Measurements from ENCODE around the gene ARHGEF40.
"Not testable (repeated sequence)": the region's sequence is repeated elsewhere in the genome, so short reads cannot be mapped to it uniquely, and the experiment has no call there.

ARHGEF40 gene

GRCh38 chr14:21038441-21039422 is 31.4 kb upstream of the ARHGEF40 start:
- no peak for DNase-seq

GRCh38 chr14:21039585-21040369 is 30.3 kb upstream of the ARHGEF40 start:
- DNase-seq, result peak; percentile 73
- in situ Hi-C loops (cut with MboI; ENCODE audit: low pct_unique_long_range_greater_than_20kb, low sequenced_read_pairs), result no loop called here

More at GRCh38 chr14:21038441-21039422, 31.4 kb upstream of the ARHGEF40 start:
- in situ Hi-C loops (cut with MboI; ENCODE audit: low pct_unique_long_range_greater_than_20kb, low sequenced_read_pairs), result no loop called here

DNA sequence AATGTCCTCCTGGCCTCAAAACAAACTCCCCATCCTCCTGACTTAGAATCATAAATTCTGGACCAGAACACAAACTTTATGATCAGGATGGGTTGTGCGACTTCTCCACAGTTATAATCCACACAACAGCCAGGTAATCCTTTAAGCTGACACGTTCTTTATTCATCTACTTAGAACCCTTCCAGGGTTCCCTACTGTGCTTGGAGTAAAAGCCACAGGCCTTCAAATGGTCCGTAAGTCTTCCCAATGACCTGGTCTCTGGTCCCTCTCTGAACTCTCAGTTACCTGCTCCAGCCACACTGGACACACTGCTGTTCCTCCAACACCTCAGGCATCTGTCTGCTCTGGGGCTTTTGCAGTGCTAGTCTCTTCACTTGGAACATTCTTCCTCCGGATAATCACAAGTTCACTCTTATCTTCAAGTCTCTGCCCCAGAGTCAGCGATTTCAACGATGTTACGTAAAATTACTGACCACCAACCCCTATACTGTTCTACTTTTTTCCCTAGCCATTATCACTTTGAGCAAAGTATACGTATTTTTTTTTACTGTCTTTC is 29.7 kb upstream of the ARHGEF40 start:
- in situ Hi-C loops (cut with MboI; ENCODE audit: low pct_unique_long_range_greater_than_20kb, low sequenced_read_pairs), result no loop called here
- DNase-seq, result no peak

- in situ Hi-C loops (cut with MboI; ENCODE audit: low pct_unique_long_range_greater_than_20kb, low sequenced_read_pairs); DNase-seq: not testable (repeated sequence)
Measured at GRCh38 chr14:21040941-21041340, 29.2 kb upstream of the ARHGEF40 start.

DNA sequence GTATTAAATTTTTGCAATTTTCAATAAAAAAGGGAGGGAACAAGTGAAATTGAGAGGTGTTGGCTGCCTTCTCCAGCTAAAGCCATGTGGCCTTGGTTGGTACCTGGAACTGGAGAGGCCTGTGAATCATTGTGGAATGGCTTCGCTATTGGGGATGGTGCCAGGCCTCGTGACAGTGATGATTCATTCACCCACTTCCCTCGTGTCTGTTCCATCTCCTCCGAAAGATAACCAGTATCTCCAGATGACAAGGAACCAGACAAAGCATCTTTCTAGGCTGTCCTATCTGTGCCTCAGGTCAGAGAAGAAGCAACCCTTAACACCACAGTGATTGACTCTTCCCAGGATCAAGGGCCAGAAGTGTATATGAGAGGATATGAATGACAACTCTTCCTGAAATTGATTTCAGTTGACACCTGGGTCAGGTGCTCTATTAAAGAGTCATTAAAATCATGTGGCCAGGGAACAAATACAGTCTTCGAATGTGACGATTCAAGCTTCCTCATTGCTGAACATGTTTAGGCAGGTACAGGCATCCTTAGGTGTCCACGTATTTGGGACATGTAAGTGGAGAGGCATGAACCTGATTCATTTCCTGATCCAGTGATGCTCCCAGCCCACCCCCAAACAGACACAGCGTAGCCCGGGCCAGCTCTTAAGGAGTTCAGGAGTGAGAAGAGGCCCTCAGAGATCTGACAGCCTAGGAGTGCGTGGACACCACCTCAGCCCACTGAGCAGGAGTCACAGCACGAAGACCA is 28.2 kb upstream of the ARHGEF40 start, which contains the start of gene RNASE7:
Gene RNASE7 (plus strand): TSS at position 687 of the 758 bp plus-strand sequence. CDS start 631 bp downstream, outside the sequence.
- in situ Hi-C loops (cut with MboI; ENCODE audit: low pct_unique_long_range_greater_than_20kb, low sequenced_read_pairs), result no loop called here
- DNase-seq, result no peak

- DNase-seq, result no peak
- in situ Hi-C loops (cut with MboI; ENCODE audit: low pct_unique_long_range_greater_than_20kb, low sequenced_read_pairs), result no loop called here
Measured at GRCh38 chr14:21042918-21043317, 27.2 kb upstream of the ARHGEF40 start.

DNA sequence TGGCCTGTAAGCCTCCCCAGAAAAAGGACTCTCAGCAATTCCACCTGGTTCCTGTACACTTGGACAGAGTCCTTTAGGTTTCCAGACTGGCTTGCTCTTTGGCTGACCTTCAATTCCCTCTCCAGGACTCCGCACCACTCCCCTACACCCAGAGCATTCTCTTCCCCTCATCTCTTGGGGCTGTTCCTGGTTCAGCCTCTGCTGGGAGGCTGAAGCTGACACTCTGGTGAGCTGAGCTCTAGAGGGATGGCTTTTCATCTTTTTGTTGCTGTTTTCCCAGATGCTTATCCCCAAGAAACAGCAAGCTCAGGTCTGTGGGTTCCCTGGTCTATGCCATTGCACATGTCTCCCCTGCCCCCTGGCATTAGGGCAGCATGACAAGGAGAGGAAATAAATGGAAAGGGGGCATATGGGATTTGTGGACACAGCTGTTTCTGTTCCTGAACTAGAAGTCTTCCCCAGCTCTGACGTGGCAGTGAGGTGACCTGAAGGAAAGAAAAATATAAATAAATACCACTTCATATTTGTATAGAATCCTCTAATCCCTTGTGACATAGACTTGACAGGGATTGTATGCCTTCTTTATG is 26.6 kb upstream of the ARHGEF40 start:
- DNase-seq, result no peak
- in situ Hi-C loops (cut with MboI; ENCODE audit: low pct_unique_long_range_greater_than_20kb, low sequenced_read_pairs), result no loop called here

DNA sequence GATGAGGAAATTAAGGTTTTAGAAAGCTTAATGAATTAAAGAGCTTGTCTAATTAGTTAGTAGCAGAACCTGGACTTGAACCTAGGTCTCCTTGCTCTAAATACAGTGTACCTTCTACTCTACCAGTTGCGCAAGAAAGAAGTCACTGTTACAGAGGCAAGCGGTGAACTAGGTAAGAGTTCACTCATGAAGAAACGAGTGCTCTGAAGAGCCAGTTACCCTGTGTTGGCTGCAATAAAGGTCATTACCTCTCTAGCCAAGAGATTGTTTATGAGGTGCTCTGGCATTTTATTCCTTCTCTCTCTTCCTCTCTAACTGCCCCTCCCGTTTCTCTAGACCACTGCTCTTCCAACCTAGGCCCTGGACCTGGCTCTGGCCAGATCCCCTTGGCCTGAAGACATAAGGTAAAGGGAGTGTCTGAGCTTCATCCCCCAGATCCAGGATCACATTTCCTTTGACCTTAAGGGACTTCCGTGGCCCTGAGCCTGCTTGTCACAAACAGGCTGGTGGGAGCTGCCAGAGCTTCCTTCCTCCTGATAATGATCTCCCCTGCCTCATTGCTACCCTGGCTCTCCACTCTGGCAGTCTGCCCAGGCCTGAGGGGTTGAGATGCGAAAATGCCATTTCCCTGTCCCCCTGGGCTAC is 26.0 kb upstream of the ARHGEF40 start:
- in situ Hi-C loops (cut with MboI; ENCODE audit: low pct_unique_long_range_greater_than_20kb, low sequenced_read_pairs), result no loop called here
- peak; percentile 88 for DNase-seq

GRCh38 chr14:21047378-21047781 is 22.7 kb upstream of the ARHGEF40 start:
- in situ Hi-C loops (cut with MboI; ENCODE audit: low pct_unique_long_range_greater_than_20kb, low sequenced_read_pairs), result no loop called here

GRCh38 chr14:21048638-21049037 is 21.5 kb upstream of the ARHGEF40 start:
- in situ Hi-C loops (cut with MboI; ENCODE audit: low pct_unique_long_range_greater_than_20kb, low sequenced_read_pairs), result no loop called here

More at GRCh38 chr14:21047378-21047781, 22.7 kb upstream of the ARHGEF40 start:
- no peak for DNase-seq

DNA sequence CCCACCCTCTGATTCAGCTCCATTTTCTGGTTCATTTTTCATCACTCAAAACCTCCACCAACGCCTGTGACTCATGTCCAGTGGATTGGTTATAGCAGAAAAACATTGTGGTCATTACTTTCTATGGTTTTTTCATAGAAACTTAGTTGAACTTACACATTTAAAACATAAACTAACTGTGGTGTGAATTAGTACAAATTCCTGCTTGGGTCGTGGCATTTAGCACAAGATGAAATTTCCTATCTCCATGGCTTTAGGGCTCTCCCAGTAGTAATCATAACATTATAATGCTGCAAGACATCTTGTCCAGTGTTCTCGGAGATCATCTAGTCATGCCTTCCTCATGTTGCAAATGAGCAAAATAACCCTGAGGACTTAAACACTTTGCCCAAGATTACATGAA is 20.8 kb upstream of the ARHGEF40 start:
- in situ Hi-C loops (cut with MboI; ENCODE audit: low pct_unique_long_range_greater_than_20kb, low sequenced_read_pairs), result no loop called here
- no peak for DNase-seq

More at GRCh38 chr14:21048638-21049037, 21.5 kb upstream of the ARHGEF40 start:
- no peak for DNase-seq

DNA sequence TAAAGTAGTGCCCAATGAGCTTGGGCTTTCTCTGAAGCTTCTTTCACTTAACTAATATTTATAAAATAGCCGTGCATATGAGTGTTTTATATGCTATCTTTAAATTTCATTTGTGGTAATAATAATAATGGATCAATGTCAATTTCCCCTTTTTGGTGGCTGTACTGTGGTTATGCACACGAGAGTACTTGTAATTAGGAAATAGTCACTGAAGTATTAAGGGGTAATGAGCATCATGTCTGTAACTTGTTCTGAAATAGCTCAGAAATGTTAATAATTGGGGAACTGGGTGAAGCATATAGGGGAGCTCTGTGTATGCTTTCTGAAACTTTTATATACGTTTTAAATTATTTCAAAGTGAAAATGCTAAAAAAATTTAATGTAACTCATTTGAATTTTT is 19.5 kb upstream of the ARHGEF40 start:
- in situ Hi-C loops (cut with MboI; ENCODE audit: low pct_unique_long_range_greater_than_20kb, low sequenced_read_pairs), result no loop called here
- DNase-seq, result no peak

DNA sequence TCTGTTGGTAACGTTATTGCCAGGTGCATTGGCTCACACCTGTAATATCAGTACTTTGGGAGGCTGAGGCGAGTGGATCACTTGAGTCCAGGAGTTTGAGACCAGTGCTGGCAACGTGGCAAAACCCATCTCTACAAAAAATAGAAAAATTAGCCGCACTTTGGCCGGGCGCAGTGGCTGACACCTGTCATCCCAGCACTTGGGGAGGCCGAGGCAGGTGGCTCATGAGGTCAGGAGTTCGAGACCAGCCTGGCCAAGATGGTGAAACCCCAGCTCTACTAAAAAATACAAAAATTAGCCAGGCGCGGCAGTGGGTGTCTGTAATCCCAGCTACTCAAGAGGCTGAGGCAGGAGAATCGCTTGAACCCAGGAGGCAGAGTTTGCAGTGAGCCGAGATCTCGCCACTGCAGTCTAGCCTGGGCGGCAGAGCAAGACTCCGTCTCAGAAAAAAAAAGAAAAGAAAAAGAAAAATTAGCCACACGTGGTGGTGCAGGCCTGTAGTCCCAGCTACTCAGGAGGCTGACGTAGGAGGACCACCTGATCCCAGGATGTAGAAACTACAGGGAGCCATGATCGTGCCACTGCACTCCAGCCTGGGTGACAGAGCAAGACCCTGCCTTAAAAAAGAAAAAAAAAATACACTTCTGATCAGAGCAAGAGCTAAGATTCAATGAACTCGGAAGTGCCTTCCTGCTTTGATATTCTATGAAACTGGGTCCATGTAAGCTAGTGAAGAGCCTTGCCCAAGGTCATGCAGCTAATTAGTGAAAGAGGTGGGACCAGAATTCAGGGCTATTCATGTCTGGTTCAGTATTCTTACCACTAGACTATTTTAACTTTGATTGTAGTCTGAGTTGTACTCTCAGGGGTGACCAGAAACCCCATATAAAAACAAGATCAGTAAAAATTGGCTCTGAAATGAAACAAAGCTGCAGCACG is 16.7 kb upstream of the ARHGEF40 start:
- in situ Hi-C loops (cut with MboI; ENCODE audit: low pct_unique_long_range_greater_than_20kb, low sequenced_read_pairs), result no loop called here
- no peak for DNase-seq

DNA sequence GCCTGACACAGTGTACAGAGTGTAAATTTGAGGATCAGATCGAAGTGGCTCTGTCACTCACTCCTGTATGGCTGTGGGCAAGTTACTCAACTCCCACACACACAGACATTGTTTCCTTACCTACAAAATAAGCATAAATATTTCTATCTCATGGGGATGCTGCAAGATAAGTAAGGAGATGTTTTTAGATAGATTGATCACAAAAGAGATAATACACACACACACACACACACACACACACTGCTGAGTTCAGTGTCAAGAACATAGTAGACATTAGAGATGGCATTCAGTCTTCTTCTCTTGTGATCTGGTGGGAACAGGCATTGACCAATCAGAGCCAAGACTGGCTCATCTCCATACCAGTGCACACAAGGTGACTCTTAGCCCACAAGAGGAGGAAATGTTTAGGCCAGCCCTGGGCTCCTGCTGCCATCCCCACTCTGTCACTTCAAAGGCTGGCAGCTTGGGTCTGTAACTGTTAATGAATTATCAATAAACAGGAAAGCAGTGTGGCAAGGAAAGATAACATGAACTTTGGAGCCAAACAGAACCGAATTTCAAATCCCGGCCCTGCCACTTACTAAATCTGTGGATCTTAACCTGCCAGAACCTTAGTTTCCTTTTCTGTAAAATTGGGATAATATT is 15.9 kb upstream of the ARHGEF40 start:
- in situ Hi-C loops (cut with MboI; ENCODE audit: low pct_unique_long_range_greater_than_20kb, low sequenced_read_pairs), result no loop called here
- DNase-seq, result no peak

DNA sequence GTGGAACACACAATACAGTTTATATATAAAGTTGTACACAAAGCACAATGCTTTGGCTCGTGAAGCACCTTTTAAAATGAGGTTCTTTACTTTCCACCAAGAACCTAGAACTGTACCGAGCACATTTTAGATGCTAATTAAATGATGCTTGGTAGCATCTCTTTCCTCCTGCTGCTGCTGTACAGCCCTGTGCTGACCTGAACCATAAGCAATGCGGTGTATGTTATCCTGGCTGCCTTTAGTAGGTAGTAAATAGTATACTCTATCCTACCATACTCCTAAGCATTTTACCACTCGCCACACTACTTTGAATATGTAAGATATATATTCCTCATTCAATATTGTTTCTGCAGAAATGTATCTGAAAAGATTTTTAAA is 15.3 kb upstream of the ARHGEF40 start:
- in situ Hi-C loops (cut with MboI; ENCODE audit: low pct_unique_long_range_greater_than_20kb, low sequenced_read_pairs), result no loop called here

GRCh38 chr14:21055432-21056117 is 14.5 kb upstream of the ARHGEF40 start:
- no peak for DNase-seq
- in situ Hi-C loops (cut with MboI; ENCODE audit: low pct_unique_long_range_greater_than_20kb, low sequenced_read_pairs), result no loop called here

More for the DNA sequence above, 15.3 kb upstream of the ARHGEF40 start:
- no peak for DNase-seq

Measured in KBM-7 (cell line).